ENCODE results near the gene SPATA32.

DNA sequence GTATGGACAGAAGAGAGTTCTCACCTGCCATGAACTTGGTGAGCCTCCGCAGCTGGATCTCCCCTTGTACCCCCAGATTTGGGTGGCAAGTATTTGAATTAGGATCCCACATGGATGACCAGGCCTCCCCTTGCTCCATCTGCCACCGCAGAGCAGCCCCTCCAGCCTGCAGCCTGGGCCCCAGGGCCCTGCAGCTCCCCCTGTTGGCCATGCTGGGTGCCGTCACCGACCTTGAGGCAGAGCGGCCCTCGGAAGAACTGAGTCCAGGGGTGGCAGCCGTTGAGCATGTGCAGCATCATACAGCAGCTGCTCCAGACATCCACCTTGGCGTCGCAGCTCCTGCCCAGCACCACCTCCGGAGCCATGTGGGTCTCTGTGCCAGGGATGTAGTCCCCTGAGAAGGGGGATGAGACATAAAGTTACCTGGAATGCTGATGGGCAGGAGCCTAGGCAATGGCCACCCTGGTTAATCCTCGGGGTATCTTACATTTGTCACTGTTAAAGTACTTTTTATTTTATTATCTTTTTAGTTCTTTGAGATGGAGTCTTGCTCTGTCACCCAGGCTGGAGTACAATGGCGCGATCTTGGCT, 9.0 kb upstream of the SPATA32 start:
- TF ChIP-seq, protein P1, sequence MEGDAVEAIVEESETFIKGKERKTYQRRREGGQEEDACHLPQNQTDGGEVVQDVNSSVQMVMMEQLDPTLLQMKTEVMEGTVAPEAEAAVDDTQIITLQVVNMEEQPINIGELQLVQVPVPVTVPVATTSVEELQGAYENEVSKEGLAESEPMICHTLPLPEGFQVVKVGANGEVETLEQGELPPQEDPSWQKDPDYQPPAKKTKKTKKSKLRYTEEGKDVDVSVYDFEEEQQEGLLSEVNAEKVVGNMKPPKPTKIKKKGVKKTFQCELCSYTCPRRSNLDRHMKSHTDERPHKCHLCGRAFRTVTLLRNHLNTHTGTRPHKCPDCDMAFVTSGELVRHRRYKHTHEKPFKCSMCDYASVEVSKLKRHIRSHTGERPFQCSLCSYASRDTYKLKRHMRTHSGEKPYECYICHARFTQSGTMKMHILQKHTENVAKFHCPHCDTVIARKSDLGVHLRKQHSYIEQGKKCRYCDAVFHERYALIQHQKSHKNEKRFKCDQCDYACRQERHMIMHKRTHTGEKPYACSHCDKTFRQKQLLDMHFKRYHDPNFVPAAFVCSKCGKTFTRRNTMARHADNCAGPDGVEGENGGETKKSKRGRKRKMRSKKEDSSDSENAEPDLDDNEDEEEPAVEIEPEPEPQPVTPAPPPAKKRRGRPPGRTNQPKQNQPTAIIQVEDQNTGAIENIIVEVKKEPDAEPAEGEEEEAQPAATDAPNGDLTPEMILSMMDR (IDR thresholded peaks at IDR 0.05 in 2 of 3, conservative IDR thresholded peaks at IDR 0.05 in 1 of 3; ENCODE audit: borderline replicate concordance in 1 of 3, insufficient read depth in 1 of 3, low read depth in 2 of 3, low read length in 2 of 3) = peak; percentile 45 to 86 (median 83); a peak in 5 of 6 replicates
- TF ChIP-seq, protein P2, sequence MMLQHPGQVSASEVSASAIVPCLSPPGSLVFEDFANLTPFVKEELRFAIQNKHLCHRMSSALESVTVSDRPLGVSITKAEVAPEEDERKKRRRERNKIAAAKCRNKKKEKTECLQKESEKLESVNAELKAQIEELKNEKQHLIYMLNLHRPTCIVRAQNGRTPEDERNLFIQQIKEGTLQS (IDR thresholded peaks at IDR 0.05) = no peak
- TF ChIP-seq POLR2AphosphoS5 (IDR thresholded peaks at IDR 0.05; ENCODE audit: low read depth, low read length) (no peak), SIN3A (IDR thresholded peaks at IDR 0.05; ENCODE audit: low read depth) (no peak), EZH2 (IDR thresholded peaks at IDR 0.05) (no peak), POLR2A (IDR thresholded peaks at IDR 0.05; ENCODE audit: borderline replicate concordance, extremely low read depth, insufficient read depth, insufficient read length) (no peak), TCF7L2 (IDR thresholded peaks at IDR 0.05; ENCODE audit: borderline replicate concordance, extremely low read depth, insufficient read depth, insufficient read length) (no peak), YY1 (IDR thresholded peaks at IDR 0.05; ENCODE audit: extremely low read depth, insufficient replicate concordance, low read depth, low read length) (no peak), JUND (IDR thresholded peaks at IDR 0.05) (no peak), RAD21 (IDR thresholded peaks at IDR 0.05; ENCODE audit: low read depth) (peak; percentile 57)
- TF ChIP-seq, protein P3, sequence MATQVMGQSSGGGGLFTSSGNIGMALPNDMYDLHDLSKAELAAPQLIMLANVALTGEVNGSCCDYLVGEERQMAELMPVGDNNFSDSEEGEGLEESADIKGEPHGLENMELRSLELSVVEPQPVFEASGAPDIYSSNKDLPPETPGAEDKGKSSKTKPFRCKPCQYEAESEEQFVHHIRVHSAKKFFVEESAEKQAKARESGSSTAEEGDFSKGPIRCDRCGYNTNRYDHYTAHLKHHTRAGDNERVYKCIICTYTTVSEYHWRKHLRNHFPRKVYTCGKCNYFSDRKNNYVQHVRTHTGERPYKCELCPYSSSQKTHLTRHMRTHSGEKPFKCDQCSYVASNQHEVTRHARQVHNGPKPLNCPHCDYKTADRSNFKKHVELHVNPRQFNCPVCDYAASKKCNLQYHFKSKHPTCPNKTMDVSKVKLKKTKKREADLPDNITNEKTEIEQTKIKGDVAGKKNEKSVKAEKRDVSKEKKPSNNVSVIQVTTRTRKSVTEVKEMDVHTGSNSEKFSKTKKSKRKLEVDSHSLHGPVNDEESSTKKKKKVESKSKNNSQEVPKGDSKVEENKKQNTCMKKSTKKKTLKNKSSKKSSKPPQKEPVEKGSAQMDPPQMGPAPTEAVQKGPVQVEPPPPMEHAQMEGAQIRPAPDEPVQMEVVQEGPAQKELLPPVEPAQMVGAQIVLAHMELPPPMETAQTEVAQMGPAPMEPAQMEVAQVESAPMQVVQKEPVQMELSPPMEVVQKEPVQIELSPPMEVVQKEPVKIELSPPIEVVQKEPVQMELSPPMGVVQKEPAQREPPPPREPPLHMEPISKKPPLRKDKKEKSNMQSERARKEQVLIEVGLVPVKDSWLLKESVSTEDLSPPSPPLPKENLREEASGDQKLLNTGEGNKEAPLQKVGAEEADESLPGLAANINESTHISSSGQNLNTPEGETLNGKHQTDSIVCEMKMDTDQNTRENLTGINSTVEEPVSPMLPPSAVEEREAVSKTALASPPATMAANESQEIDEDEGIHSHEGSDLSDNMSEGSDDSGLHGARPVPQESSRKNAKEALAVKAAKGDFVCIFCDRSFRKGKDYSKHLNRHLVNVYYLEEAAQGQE (IDR thresholded peaks at IDR 0.05; ENCODE audit: low read depth) = no peak
- TF ChIP-seq, protein P4, sequence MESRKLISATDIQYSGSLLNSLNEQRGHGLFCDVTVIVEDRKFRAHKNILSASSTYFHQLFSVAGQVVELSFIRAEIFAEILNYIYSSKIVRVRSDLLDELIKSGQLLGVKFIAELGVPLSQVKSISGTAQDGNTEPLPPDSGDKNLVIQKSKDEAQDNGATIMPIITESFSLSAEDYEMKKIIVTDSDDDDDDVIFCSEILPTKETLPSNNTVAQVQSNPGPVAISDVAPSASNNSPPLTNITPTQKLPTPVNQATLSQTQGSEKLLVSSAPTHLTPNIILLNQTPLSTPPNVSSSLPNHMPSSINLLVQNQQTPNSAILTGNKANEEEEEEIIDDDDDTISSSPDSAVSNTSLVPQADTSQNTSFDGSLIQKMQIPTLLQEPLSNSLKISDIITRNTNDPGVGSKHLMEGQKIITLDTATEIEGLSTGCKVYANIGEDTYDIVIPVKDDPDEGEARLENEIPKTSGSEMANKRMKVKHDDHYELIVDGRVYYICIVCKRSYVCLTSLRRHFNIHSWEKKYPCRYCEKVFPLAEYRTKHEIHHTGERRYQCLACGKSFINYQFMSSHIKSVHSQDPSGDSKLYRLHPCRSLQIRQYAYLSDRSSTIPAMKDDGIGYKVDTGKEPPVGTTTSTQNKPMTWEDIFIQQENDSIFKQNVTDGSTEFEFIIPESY (IDR thresholded peaks at IDR 0.05; ENCODE audit: extremely low read depth, insufficient replicate concordance, low read length) = no peak

All from HCT116 (cell line).